Colonic mucosa (tissue), 4 donors: ENCODE data around the gene SMURF1. TPM values are rescaled to one million over a fixed set of nuclear protein-coding genes. Genes with fewer than 3 reads are reported as not detected.
A peak's percentile ranks its signal among the peaks of the same experiment; 100 is the strongest.
"Not testable (repeated sequence)": the region's sequence is repeated elsewhere in the genome, so short reads cannot be mapped to it uniquely, and the experiment has no call there.

Source experiments
- DNase-seq: peaks from one replicate; pipeline ENCODE4 v3.0.0-alpha.2; 2020
- H3K27ac ChIP-seq: fragments of 200-600 bp; one replicate; pipeline ENCODE4 v1.8.0; 2021
- H3K27me3 ChIP-seq: fragments of 200-600 bp; one replicate; pipeline ENCODE4 v1.8.0; 2021
- H3K36me3 ChIP-seq: fragments of 200-600 bp; one replicate; pipeline ENCODE4 v1.8.0; 2021
- H3K4me1 ChIP-seq: fragments of 200-600 bp; one replicate; pipeline ENCODE4 v1.8.0; 2021; ENCODE audit warnings: mild to moderate bottlenecking
- H3K4me3 ChIP-seq: fragments of 200-600 bp; one replicate; pipeline ENCODE4 v1.8.0; 2021
- H3K9ac ChIP-seq, 2 donors: one replicate each; pipeline ENCODE4 v1.7.0; 2013; ENCODE audit warnings: control low read depth in 2 of 2, low read depth in 2 of 2, low read length in 2 of 2
- H3K9me3 ChIP-seq: fragments of 200-600 bp; one replicate; pipeline ENCODE4 v1.8.0; 2021
- intact Hi-C: fragments of 100-400 bp; cut with DNase I; formaldehyde crosslinking; loops from one replicate; pipeline ENCODE4 v1.14.1; 2022
- total RNA-seq, 2 donors: library from RNA; stranded (reverse); fragmentation: NEBNext Ultra II Directional in 1 of 2; extraction: Animal tissue kit (Norgen Biotek cat#: 25700) in 1 of 2; gene quantifications; one replicate each; pipeline ENCODE4 v1.2.1, GENCODE V29; 2021
- TF ChIP-seq, protein P1 (sequence below): fragments of 200-600 bp; IDR thresholded peaks from one replicate; pipeline ENCODE4 v1.8.0; 2022; ENCODE audit warnings: antibody characterized with exemption, mild to moderate bottlenecking
- donor health status: healthy.
- donor health status: DM: no; HTN: no; CAD: no.
- donor health status: DM: no; HTN: no; CAD: no.

Gene SMURF1
- total RNA-seq, 2 donors from 2014 or later: 26.8 to 35.5 TPM

DNA sequence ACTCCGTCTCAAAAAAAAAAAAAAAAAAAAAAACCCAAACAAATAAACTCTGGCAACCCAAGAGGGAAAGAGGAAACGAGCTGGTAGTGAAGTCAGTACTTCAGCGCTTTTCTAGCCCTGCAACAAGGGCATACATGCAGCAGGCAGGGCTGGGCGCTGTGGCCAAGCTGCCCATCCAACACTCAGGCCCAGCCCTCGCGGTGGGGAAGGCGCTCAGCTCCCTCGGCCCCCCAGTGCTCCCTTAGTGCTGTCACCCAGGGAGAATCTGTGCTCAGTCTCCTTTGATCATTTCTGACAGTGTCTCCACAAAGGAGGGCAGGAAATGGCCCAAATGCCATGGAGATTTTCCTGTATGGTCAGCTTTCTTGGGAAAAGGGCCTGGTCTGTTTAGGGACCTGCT is 97.2 kb downstream of the SMURF1 start:
- Histone ChIP-seq H3K27ac (no peak overlapping the region), H3K27me3 (no peaks in the 10 kb centered on the region), H3K9me3 (no peaks in the 10 kb centered on the region), H3K36me3 (peaks cover 6% of the 10 kb centered on the region), H3K9ac (no peak overlapping the region), H3K4me1 (no peaks in the 10 kb centered on the region), H3K4me3 (no peak overlapping the region)
- TF ChIP-seq, protein P1, sequence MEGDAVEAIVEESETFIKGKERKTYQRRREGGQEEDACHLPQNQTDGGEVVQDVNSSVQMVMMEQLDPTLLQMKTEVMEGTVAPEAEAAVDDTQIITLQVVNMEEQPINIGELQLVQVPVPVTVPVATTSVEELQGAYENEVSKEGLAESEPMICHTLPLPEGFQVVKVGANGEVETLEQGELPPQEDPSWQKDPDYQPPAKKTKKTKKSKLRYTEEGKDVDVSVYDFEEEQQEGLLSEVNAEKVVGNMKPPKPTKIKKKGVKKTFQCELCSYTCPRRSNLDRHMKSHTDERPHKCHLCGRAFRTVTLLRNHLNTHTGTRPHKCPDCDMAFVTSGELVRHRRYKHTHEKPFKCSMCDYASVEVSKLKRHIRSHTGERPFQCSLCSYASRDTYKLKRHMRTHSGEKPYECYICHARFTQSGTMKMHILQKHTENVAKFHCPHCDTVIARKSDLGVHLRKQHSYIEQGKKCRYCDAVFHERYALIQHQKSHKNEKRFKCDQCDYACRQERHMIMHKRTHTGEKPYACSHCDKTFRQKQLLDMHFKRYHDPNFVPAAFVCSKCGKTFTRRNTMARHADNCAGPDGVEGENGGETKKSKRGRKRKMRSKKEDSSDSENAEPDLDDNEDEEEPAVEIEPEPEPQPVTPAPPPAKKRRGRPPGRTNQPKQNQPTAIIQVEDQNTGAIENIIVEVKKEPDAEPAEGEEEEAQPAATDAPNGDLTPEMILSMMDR: no peak
- DNase-seq: no peak
- intact Hi-C loops: loop anchor here (10.0 kb wide), 1 partner anchor 98 kb away; the partner anchor contains the start of gene SMURF1

DNA sequence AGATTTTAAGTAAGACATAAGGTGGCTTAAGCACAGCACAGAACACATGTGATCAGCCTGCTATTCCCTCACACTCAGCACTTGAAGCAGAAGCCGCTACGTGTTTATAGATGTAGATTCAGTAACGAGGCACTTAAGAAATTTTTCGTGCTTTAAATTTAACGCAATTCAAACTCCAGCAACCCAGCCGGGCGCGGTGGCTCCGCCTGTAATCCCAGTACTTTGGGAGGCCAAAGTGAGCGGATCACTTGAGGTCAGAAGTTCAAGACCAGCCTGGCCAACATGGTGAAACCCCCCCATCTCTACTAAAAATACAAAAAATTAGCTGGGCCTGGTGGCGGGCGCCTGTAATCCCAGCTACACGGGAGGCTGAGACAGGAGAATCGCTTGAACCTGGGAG is 97.6 kb downstream of the SMURF1 start:
- not testable (repeated sequence) for H3K9me3 ChIP-seq, DNase-seq, H3K4me3 ChIP-seq, H3K27ac ChIP-seq, H3K27me3 ChIP-seq, H3K36me3 ChIP-seq, H3K4me1 ChIP-seq, H3K9ac ChIP-seq
- intact Hi-C loops: loop anchor here (10.0 kb wide), 1 partner anchor 99 kb away; the partner anchor contains the start of gene SMURF1

DNA sequence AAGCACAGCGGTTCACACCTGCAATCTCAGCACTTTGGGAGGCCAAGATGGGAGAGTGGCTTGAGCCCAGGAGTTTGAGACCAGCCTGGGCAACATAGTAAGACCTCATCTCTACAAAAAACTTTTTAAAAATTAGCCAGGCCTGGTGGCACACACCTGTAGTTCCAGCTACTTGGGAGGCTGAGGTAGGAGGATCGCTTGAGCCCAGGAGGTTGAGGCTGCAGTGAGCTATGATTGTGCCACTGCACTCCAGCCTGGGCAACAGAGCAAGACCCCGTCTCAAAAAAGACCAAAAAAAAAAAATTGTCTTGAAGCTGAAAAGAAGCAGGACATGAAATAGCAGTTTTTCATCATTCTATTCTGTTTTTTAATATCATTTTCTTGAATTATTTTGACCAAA is 99.0 kb downstream of the SMURF1 start:
- intact Hi-C loops: loop anchor here (5.0 to 10.0 kb wide), 2 partner anchors 100 to 187 kb away; partner anchors contain the start of gene SMURF1
- not testable (repeated sequence) for DNase-seq

DNA sequence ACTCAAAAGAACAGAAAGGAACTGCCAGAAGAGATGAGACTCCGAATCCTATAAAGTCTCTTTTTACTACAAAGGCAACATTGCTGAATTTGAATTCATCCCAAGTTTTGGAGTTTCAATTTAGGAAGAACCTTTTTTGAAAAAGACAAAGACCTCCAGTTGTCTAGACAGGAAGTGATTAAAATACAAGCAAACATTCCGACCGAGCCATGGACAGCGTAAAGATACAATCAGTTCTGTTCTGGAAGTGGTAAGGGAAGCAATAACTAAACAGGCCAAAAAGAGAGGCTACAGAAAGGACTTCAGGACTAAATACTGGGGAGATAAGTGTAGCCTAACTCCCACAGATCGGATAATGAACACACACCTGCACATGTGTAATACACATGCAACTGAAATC is 101.0 kb downstream of the SMURF1 start:
- Histone ChIP-seq H3K36me3 (peaks cover 13% of the 10 kb centered on the region), H3K9ac (no peak overlapping the region), H3K4me1 (no peaks in the 10 kb centered on the region), H3K9me3 (no peaks in the 10 kb centered on the region), H3K27me3 (no peaks in the 10 kb centered on the region), H3K27ac (no peak overlapping the region), H3K4me3 (no peak overlapping the region)
- DNase-seq: peak; percentile 11
- TF ChIP-seq, protein P1: no peak
- intact Hi-C loops: loop anchor here (5.0 to 10.0 kb wide), 2 partner anchors 102 to 189 kb away; partner anchors contain the start of gene SMURF1

More for the DNA sequence above, 99.0 kb downstream of the SMURF1 start:
- H3K4me1 ChIP-seq, H3K27ac ChIP-seq, H3K36me3 ChIP-seq, H3K4me3 ChIP-seq, H3K27me3 ChIP-seq, H3K9ac ChIP-seq, H3K9me3 ChIP-seq: not testable (repeated sequence)

DNA sequence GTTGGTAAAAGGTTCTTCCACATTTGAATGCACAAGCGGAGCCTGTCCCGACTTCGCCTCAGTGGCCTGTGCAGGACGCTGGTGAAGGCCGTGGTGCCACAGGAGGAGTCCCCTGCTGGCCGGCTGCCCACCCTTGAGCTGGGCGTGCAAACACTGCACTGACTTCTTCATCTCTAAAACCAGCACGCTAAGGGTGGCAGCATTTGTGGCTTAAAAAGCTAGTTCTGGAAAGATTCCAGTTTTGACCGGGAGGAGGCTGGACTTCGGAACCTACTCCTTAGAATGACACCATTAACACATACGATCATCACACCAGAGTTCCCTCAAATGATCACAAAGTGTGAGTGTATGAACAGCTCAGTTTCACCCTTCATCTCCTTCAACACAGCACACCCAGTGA is 102.4 kb downstream of the SMURF1 start:
- H3K36me3 ChIP-seq: peaks cover 19% of the 10 kb centered on the region
- H3K9me3 ChIP-seq: no peaks in the 10 kb centered on the region
- peak overlapping the region; percentile 56 for H3K27ac ChIP-seq
- H3K4me3 ChIP-seq: no peak overlapping the region
- no peaks in the 10 kb centered on the region for H3K27me3 ChIP-seq
- TF ChIP-seq, protein P1: no peak
- intact Hi-C loops: loop anchor here (1.0 to 10.0 kb wide), 3 partner anchors 103 to 272 kb away; partner anchors contain the start of gene SMURF1
- DNase-seq: peak; percentile 67
- H3K9ac ChIP-seq: peak overlapping the region in 1 of 2 donors; percentile 51
- no peaks in the 10 kb centered on the region for H3K4me1 ChIP-seq

DNA sequence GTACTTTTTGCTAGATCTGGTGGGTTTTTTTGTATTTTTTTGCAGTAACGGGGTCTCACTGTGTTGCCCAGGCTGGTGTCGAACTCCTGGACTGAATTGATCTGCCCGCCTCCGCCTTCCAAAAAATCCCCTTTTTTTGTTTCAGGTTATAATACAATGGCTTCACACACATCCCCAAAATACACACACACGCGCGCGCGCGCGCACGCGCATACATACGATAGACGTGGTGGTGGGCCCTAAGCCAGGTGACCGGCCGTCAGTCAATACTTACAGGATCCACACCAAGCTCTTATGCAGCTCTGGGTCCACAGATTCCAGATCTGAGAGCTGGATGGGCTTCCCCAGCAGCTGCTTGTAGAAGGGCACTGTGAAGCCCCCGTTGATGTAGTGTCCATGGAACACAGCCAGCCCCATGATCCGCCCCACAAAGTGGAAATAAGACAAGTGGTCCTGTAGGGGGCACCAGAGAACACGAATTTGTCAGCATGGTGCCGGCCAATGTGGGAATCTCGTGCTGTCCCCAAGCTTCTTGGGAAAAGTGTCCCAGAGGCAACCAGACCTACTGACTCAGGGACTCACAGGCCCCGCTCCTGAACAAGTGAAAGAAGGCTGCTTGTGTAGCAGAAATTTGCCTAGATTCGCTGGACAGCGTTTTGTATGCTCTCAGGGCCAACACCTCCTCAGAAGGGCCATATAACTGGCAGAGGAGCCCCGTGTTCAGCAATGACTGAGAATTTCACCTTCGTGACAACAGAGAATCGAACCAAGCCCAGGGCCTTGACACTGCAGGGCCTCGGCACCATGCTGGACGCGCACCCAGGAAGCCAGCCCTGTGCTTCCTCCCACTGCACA is 103.6 kb downstream of the SMURF1 start:
- H3K36me3 ChIP-seq: peaks cover 29% of the 10 kb centered on the region
- peak overlapping the region; percentile 56 for H3K27ac ChIP-seq
- TF ChIP-seq, protein P1: peak; percentile 69
- H3K4me1 ChIP-seq: no peaks in the 10 kb centered on the region
- H3K9ac ChIP-seq: peak overlapping the region; percentile 51 to 69
- H3K27me3 ChIP-seq: no peaks in the 10 kb centered on the region
- intact Hi-C loops: loop anchor here (5.0 to 10.0 kb wide), 2 partner anchors 104 to 192 kb away; partner anchors contain the start of gene SMURF1
- DNase-seq: peak; percentile 92
- no peak overlapping the region for H3K4me3 ChIP-seq
- H3K9me3 ChIP-seq: no peaks in the 10 kb centered on the region
